GM21447 (cell line): ENCODE data around the gene CYP4X1.
"Not testable (repeated sequence)": the region's sequence is repeated elsewhere in the genome, so short reads cannot be mapped to it uniquely, and the experiment has no call there.

Experiments used
- ATAC-seq: cut with Tn5 transposase; IDR thresholded peaks from one replicate; pipeline ENCODE4 v1.9.1; 2021; ENCODE audit not compliant: unreplicated experiment

The CYP4X1 gene

DNA sequence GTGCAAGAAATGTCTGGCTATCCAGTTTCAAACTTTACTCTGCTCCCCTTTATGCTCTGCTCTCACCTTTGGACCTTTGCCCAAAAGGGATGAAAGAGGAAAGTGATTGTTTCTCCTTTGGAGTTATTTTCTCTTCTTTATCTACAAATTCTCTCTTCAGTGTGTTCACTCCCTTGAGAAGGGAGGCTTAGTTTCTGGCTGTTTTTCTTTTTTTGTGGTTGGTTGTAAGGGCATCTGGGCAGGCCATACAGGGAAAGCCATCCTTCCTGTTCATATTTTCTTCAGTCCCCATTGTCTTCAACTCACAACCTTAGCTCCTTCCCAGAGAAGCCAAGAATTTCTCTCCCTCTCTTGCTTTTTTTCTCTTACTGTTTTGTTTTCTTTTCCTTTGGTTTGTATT, 46.0 kb downstream of the CYP4X1 start:
- ATAC-seq: not testable (repeated sequence)

DNA sequence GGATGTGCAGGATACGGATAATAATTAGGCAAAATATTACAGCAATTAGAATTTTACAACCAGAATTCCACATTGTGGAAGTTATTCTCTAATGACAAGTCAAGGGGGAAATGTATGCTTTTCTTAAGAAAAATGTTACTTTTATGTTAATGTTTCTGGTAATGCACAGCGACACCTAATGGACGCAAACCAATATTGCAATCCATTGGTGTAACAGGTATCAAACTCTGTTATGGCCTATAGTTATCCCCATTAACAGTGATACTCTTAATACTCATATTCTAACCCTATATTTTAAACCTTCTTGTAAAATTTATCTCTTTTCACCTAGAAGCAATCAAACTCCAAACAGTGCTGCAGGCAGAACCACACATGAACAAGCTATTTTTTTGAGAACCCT, 65.9 kb downstream of the CYP4X1 start:
- ATAC-seq: not testable (repeated sequence)

DNA sequence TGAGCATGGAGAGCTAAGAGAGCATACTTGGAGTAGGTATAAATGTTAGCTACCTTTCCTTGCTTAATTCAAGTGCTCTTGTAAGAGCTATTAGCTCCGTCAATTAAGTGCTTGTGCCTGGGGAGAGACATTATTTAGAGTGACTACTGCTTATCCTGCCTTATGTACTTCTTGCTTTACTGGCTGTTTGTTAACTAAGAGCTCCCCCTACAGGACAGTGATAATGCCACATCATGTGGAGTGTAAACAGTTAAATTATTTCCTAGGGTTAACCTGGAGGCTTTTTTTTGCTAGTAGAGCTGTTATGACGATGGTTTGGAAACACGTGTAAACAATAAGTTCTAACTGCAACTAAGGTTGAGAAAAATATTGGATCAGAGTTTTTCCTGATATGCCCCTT, 68.0 kb downstream of the CYP4X1 start:
- ATAC-seq: not testable (repeated sequence)
